Measurements from ENCODE around the gene ASB2.

DNA sequence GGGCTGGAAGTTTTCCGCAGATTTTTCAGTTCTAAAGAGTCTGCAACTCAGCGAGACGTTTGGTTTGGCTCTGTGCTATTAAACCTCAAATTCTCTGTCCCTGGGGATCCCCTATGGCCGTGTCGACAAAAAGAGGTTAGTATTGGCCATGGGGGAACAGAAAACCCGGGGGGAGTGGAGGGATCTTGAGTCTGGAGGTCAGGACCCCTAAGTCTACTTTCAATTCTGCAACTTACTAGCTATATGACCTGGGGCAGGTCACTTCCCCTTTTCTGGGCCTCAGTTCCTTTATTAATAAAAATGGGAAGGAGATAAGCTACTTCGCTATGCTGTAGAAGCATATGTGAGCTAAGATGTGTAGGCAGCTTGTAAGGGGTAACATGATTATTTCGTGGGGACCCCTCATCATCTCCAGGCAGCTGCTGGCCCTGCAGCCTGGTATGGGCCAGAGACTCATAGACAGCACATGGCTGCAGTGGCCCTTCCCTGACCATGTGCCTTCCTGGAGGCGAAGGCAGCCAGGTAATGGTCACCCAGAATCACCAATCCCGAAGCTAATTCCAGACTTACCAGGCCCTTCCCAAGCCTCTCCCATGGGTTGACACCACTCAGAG lies 8.6 kb downstream of the ASB2 start:
- TF ChIP-seq POLR2AphosphoS5 (IDR thresholded peaks at IDR 0.05) = no peak
- TF ChIP-seq POLR2A (IDR thresholded peaks at IDR 0.05) = no peak
- TF ChIP-seq, protein P1, sequence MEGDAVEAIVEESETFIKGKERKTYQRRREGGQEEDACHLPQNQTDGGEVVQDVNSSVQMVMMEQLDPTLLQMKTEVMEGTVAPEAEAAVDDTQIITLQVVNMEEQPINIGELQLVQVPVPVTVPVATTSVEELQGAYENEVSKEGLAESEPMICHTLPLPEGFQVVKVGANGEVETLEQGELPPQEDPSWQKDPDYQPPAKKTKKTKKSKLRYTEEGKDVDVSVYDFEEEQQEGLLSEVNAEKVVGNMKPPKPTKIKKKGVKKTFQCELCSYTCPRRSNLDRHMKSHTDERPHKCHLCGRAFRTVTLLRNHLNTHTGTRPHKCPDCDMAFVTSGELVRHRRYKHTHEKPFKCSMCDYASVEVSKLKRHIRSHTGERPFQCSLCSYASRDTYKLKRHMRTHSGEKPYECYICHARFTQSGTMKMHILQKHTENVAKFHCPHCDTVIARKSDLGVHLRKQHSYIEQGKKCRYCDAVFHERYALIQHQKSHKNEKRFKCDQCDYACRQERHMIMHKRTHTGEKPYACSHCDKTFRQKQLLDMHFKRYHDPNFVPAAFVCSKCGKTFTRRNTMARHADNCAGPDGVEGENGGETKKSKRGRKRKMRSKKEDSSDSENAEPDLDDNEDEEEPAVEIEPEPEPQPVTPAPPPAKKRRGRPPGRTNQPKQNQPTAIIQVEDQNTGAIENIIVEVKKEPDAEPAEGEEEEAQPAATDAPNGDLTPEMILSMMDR (IDR thresholded peaks at IDR 0.05) = no peak

All from prostate gland (tissue), 2 donors.